ENCODE measurements around the gene SLC5A1. TPM values are rescaled to one million over a fixed set of nuclear protein-coding genes. Genes with fewer than 3 reads are reported as not detected.

The SLC5A1 gene
- total RNA-seq, 1 donor from 2014 or later = 201 TPM

DNA sequence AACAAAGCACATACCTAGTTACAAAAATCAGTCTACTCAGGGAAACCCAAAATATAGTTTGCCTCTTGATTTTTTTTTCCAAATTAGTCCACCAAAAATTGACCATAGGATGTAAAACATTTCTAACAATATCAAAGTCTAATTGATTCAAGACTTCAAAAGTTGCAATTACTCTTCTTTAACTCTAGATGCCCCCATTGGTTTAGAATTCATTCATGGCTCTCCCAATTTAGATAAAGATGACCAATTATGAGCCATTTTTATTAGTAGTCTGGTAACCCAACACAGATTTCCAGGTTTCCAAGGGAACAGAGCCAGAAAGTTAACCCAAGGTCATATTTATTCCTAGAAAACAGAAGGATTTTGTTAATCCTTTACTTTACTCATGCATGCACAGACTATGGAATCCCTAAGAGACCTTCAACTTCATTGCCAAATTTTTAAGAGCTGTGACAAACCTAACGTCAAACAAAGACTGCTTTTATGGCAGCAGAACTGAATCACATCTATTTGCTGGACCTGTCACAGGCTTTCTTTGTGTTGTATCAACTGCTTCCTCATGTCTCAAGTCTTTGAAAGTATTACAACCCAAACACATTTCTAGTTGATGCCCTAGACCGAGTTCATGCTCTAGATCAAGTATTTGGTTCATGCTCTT is 60.7 kb downstream of the SLC5A1 start:
- Histone ChIP-seq H3K27ac (replicated peaks) (no peak overlapping the region), H3K4me3 (no peak overlapping the region), H3K36me3 (peaks cover 52% of the 10 kb centered on the region), H3K27me3 (ENCODE audit: low read depth) (no peaks in the 10 kb centered on the region), H3K9me3 (replicated peaks) (no peaks in the 10 kb centered on the region), H3K4me1 (peaks cover 3% of the 10 kb centered on the region)
- no peak for DNase-seq
- intact Hi-C loops (cut with micrococcal nuclease) = loop anchor here (5.0 kb wide), 1 partner anchor 164 kb away; no protein-coding TSS in a partner anchor
- TF ChIP-seq, protein P1, sequence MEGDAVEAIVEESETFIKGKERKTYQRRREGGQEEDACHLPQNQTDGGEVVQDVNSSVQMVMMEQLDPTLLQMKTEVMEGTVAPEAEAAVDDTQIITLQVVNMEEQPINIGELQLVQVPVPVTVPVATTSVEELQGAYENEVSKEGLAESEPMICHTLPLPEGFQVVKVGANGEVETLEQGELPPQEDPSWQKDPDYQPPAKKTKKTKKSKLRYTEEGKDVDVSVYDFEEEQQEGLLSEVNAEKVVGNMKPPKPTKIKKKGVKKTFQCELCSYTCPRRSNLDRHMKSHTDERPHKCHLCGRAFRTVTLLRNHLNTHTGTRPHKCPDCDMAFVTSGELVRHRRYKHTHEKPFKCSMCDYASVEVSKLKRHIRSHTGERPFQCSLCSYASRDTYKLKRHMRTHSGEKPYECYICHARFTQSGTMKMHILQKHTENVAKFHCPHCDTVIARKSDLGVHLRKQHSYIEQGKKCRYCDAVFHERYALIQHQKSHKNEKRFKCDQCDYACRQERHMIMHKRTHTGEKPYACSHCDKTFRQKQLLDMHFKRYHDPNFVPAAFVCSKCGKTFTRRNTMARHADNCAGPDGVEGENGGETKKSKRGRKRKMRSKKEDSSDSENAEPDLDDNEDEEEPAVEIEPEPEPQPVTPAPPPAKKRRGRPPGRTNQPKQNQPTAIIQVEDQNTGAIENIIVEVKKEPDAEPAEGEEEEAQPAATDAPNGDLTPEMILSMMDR (IDR thresholded peaks at IDR 0.05; ENCODE audit: borderline replicate concordance) = peak; percentile 45

DNA sequence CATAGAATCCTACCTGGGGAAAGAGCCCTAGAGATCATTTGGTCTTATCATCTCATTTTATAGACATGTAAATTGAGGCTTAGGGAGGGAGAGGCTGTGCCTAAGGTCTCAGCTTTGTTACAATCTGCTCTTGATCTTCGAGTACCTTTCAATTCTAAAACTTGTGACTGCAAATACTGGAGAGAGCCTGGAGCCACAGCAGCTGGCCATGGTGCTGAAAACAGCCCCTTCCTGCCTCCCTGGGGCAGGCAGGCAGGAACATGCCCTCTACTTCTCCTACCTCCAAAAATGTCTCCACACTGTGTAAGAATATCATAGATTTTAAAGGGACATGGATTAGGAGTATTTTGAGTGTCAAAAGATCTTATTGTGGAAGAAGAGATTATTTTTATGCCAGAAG is 63.9 kb downstream of the SLC5A1 start:
- DNase-seq = no peak

DNA sequence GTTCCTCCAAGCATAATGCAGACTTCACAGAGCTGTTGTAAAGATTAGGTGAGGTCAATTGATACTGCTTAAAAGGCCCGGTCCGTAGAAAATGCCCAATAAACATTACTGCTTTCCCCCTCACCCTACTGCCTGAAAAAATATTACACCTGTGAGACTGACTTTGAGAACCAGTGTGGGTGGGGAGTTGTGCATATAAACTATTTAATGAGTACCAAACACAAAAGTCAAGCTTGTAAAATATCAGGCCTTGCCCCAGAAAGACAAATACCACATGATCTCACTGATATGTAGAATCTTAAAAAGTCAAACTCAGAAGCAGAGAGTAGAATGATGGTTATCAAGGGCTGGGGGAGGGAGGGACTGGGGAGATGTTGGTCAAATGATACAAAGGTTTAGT is 69.3 kb downstream of the SLC5A1 start:
- H3K4me1 ChIP-seq = no peaks in the 10 kb centered on the region
- DNase-seq = no peak
- TF ChIP-seq, protein P1 (IDR thresholded peaks at IDR 0.05; ENCODE audit: borderline replicate concordance) = no peak
- H3K4me3 ChIP-seq = no peak overlapping the region
- peaks cover 38% of the 10 kb centered on the region for H3K36me3 ChIP-seq
- no peak overlapping the region for H3K27ac ChIP-seq (replicated peaks)
- peaks cover 8% of the 10 kb centered on the region for H3K27me3 ChIP-seq (ENCODE audit: low read depth)
- no peaks in the 10 kb centered on the region for H3K9me3 ChIP-seq (replicated peaks)
- intact Hi-C loops (cut with micrococcal nuclease) = no loop called here

More for the DNA sequence above, 63.9 kb downstream of the SLC5A1 start:
- Histone ChIP-seq H3K27me3 (ENCODE audit: low read depth) (peaks cover 8% of the 10 kb centered on the region), H3K27ac (replicated peaks) (no peak overlapping the region), H3K4me1 (no peaks in the 10 kb centered on the region), H3K9me3 (replicated peaks) (no peaks in the 10 kb centered on the region), H3K4me3 (no peak overlapping the region), H3K36me3 (peaks cover 71% of the 10 kb centered on the region)
- TF ChIP-seq, protein P1 (IDR thresholded peaks at IDR 0.05; ENCODE audit: borderline replicate concordance) = no peak
- intact Hi-C loops (cut with micrococcal nuclease) = no loop called here

DNA sequence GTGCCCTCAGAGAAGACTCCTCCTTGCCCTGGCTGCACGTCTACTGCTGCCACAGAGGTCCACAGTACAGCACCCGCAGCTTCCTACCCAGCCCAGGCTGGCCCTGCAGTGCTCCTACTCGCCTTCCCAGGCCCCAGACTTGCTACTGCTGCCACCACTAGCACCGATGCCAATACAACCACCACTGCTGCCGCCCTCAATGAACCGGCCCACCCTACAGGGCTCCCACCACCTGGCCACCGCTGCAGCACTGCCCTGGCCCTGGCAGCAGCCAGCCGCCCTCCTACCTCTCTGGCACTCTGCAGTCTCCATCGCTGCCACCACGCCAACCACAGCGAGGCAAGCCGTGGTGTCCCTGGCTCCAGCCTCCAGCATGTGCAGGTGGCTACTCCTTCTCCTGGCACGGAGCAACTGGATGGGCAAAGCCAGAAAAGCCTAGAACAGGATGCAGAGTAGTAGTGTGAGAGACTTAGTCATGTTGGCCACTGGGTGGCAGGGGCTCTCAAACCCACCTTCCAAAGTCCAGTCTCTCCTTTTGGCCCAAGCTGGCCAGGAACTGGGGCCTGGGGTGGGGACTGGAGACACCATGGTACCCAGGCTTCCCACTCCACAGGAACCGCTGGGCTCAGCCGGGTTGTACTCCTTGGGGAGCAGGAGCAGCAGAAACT is 76.6 kb downstream of the SLC5A1 start:
- Histone ChIP-seq H3K36me3 (no peaks in the 10 kb centered on the region), H3K4me1 (no peaks in the 10 kb centered on the region), H3K27me3 (ENCODE audit: low read depth) (no peaks in the 10 kb centered on the region), H3K27ac (replicated peaks) (no peak overlapping the region), H3K9me3 (replicated peaks) (no peaks in the 10 kb centered on the region), H3K4me3 (no peak overlapping the region)
- TF ChIP-seq, protein P1 (IDR thresholded peaks at IDR 0.05; ENCODE audit: borderline replicate concordance) = no peak
- intact Hi-C loops (cut with micrococcal nuclease) = no loop called here
- DNase-seq = no peak

DNA sequence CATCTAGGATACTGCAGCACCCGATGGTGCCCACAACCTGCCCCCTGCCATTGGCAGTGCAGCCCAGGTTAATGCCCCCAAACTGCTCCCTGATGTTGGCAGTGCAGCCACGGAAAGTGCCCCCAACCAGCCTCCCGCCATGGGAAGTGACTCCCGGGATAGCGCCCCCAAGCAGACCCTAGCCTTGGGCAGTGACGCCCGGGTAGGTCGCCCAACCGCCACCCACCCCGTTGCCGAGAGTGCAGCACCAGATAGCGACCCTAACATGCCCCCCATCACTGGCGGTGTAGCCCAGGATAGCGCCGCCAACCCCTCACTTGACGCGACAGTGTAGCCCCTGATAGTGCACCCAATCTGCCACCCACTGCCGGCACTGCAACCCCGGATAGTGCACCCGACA is 77.5 kb downstream of the SLC5A1 start:
- H3K27me3 ChIP-seq (ENCODE audit: low read depth) = no peaks in the 10 kb centered on the region
- DNase-seq = no peak
- TF ChIP-seq, protein P1 (IDR thresholded peaks at IDR 0.05; ENCODE audit: borderline replicate concordance) = no peak
- no peak overlapping the region for H3K27ac ChIP-seq (replicated peaks)
- intact Hi-C loops (cut with micrococcal nuclease) = no loop called here
- H3K36me3 ChIP-seq = no peaks in the 10 kb centered on the region
- H3K9me3 ChIP-seq (replicated peaks) = no peaks in the 10 kb centered on the region
- H3K4me3 ChIP-seq = no peak overlapping the region
- no peaks in the 10 kb centered on the region for H3K4me1 ChIP-seq

Data from left ventricle myocardium inferior (tissue), 1 donor.